ENCODE measurements around the gene VTI1A.

Gene VTI1A

GRCh38 chr10:112758961-112759360 lies 311.9 kb downstream of the VTI1A start:
- no peak for DNase-seq (ENCODE audit: low spot score)

- DNase-seq (ENCODE audit: low spot score): no peak
Measured at GRCh38 chr10:112759496-112759895, 312.5 kb downstream of the VTI1A start.

- no peak for DNase-seq (ENCODE audit: low spot score)
Measured at GRCh38 chr10:112761256-112761655, 314.2 kb downstream of the VTI1A start.

- no peak for DNase-seq (ENCODE audit: low spot score)
Measured at GRCh38 chr10:112763916-112764520, 317.0 kb downstream of the VTI1A start.

DNA sequence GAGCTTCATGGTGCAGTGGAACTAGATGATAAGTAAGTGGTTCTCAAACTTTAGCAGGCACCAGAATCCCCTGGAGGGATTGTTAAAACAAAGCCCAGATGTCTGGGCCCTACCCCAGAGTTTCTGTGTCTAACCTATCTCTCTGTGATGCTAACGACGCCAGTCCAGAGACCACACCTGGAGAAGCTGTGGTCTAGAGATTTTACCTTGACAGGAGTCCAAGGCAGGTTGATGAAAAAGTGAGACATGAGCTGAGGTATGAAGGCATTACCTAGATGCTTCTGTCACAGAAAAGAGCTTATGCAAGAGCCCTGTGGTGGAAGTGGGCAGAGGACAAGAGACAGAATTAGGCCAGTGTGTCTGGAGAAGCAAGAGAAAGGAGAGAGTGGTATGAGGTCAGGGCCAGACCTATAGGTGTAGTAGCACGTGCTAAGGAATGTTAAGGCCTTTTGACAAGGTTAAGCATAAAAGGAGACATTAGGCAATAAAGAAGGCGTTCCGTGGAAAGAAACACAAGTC lies 318.8 kb downstream of the VTI1A start:
- no peak for DNase-seq (ENCODE audit: low spot score)

- DNase-seq (ENCODE audit: low spot score): no peak
Measured at GRCh38 chr10:112766636-112767035, 319.6 kb downstream of the VTI1A start.

DNA sequence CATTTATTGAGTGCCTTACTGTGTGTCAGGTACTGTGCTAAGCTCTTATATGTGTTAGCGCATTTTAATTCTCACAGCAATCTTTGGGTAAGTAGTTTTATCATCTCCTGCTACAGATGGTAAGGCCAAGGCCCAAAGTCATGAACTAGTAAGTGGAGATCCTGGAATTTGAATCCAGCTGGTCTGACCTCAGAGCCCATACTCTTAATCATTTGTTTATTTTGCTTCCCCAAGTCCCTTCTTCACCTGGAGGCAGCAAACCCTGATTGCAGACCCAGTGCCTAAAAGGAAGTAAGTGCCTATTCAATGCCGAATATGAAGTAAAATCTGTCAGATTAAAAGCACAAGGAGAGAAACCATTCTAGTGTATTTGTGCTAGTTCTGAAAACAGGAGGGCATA lies 320.1 kb downstream of the VTI1A start:
- no peak for DNase-seq (ENCODE audit: low spot score)

GRCh38 chr10:112768121-112768520 lies 321.1 kb downstream of the VTI1A start:
- peak; percentile 74 for DNase-seq (ENCODE audit: low spot score)

DNA sequence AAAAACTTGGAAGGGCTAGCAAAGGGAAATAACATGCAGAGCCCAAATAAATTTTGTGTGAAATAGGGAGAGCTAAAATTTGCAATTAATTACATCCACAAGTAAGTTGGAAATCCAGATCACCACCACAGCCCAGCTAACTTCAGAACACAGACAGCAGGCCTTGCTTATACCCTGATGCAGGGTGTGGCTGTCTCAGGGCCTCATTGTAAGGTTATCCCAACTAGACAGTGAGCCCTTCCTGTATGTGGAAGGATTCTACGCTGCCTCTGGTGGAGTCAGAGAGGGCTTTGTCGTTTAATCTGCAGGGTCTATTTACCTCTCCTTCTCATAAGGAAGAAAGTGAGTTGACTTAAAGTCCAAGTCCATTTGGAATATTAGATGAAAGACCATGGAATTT lies 322.1 kb downstream of the VTI1A start:
- DNase-seq (ENCODE audit: low spot score): no peak

- no peak for DNase-seq (ENCODE audit: low spot score)
Measured at GRCh38 chr10:112769611-112770370, 322.8 kb downstream of the VTI1A start.

- no peak for DNase-seq (ENCODE audit: low spot score)
Measured at GRCh38 chr10:112771733-112772132, 324.7 kb downstream of the VTI1A start.

DNA sequence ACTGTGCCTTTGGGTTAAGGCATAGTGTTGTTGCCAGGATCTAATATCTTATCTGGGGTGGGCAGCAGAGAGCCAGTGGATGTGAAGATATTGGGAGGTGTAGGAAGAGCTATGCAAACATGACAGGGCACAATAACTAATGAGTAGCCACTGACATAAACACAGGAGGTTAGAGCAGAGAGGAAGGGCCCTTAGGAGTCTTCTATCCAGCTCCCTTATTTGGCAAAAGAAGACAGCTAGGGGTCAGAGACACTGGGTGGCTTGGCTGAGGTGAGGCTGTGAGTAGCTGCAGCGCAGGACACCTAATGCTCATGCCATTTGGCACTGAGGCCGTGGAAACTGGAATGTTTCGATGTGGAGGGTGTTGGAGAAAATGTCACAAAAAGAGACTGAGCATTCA lies 326.8 kb downstream of the VTI1A start:
- no peak for DNase-seq (ENCODE audit: low spot score)

- DNase-seq (ENCODE audit: low spot score): no peak
Measured at GRCh38 chr10:112774210-112774609, 327.2 kb downstream of the VTI1A start.

- peak; percentile 81 for DNase-seq (ENCODE audit: low spot score)
Measured at GRCh38 chr10:112774798-112775197, 327.8 kb downstream of the VTI1A start.

DNA sequence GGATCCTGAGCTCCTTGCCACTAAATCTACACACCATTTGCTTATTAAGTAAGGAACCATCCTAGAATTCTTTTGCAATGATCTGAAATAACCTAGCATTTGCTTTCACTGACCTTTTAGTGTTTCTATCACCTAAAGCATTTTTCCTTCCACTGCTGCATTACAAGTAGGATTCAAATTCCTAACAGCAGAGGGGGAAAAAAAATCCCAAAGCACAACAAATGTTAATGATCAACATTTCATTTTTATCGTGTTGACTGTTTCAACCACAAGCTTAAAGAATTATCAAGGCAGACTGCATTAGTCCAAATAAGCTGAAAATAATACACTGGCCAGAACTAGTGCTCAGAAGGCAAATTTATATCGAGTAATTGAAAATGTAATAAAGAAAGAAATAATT lies 328.4 kb downstream of the VTI1A start:
- DNase-seq (ENCODE audit: low spot score): no peak

- peak; percentile 45 for DNase-seq (ENCODE audit: low spot score)
Measured at GRCh38 chr10:112775892-112776674, 329.1 kb downstream of the VTI1A start.

- no peak for DNase-seq (ENCODE audit: low spot score)
Measured at GRCh38 chr10:112778579-112778978, 331.6 kb downstream of the VTI1A start.

DNA sequence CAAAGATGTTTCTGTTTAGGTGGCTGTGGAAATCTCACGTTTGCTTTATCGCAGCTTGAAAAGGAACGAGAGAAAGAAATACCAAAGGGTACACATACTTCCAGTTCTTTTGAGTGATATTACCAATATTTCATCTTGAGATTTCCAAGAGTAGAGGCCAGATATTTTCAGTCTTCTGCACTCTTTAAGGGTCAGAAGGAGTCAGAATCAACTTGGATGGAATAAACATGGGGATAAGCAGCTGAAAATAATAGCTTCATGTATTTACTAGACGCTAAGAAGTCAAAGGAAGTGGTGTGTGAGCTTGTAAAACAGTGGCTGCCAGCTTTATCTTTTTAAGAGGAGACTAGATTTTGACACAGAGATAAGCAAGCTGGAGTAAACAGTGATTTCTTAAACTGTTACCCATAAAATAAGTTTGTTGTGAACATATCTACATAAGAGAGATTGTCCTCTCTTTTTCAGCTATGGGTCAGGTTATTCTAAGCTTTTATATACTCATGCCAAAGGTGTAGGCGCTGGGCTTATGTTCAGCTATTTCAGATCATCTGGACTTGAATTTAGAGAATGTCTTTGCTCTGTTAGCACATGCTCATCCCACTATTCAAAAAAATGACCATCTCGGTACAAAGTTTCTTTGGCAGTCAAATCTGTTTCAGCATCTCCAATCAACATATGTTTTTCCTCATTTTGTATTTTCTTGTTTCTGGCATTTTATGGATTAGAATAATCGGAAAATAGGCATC lies 332.2 kb downstream of the VTI1A start:
- no peak for DNase-seq (ENCODE audit: low spot score)

DNA sequence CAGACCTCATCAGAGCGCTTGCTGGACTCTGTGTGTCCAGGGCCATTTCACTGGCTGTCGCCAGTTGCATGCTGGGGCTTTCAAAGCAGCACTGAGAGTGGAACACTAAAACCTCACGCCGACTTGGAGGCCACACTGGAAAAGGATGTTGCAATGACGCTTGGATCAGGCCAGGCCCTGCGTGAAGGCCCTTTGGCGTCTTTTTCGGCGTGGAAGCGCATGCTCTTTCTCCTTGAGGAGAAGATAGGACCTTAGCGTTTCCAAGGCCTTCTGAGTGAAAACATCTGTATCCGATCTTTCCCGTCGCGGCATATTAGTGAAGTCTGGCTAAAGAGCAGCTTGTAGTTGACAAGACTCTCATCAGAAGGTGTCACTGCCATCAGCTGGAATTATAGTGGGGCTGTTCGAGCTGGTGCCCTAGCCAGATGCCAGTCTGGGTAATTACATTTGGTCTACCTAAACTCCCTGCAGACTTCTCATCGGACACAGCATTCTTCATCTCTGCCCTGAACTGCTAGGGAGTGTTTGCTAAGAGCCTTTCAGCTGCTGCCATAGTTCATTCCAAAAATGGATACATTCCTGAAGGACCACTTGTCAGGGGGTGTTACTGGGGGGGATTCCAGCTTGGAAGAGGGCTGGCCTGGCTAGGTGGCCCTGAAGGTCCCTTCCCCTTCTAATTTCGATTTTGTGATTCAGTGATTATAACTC lies 335.3 kb downstream of the VTI1A start:
- DNase-seq (ENCODE audit: low spot score): no peak

- no peak for DNase-seq (ENCODE audit: low spot score)
Measured at GRCh38 chr10:112783351-112784021, 336.5 kb downstream of the VTI1A start.

- no peak for DNase-seq (ENCODE audit: low spot score)
Measured at GRCh38 chr10:112784022-112784461, 337.0 kb downstream of the VTI1A start.

All from pons (tissue), 1 donor.